GM12878 (cell line): ENCODE results near the gene CRKL. TPM values are rescaled to one million over a fixed set of nuclear protein-coding genes. Genes with fewer than 3 reads are reported as not detected.

Experiments used
- ATAC-seq: fragments of 200-7000 bp; cut with Tn5 transposase; 3 replicates; pipeline ENCODE4 v1.9.1; 2020; ENCODE audit warnings: mild to moderate bottlenecking, moderate library complexity
- BruUV-seq: library from RNA; stranded (reverse); fragments of 400-500 nt; replicated peaks from 2 replicates; lab custom pipeline; 2021; lab: Mats Ljungman, UMichigan
- CTCF ChIA-PET: fragments of 300-600 bp; sonication (Branson Sonifier 250); formaldehyde crosslinking; extraction: SDS; loops from one replicate; lab custom pipeline; 2021; ENCODE audit warnings: inconsistent platforms; lab: Yijun Ruan, JAX
- POLR2A ChIA-PET: fragments of 350-600 bp; formaldehyde crosslinking; extraction: SDS; loops from one replicate; lab custom pipeline; 2021; ENCODE audit warnings: inconsistent platforms; lab: Charles Lee
- RAD21 ChIA-PET: fragments of 300-600 bp; sonication (Branson Sonifier 250); formaldehyde crosslinking; loops from one replicate; lab custom pipeline; 2023; ENCODE audit warnings: antibody characterized with exemption; ENCODE audit not compliant: unreplicated experiment; lab: Charles Lee
- SMC1A ChIA-PET: fragments of 300-600 bp; sonication (Branson Sonifier 250); formaldehyde crosslinking; loops from one replicate; lab custom pipeline; 2023; ENCODE audit not compliant: unreplicated experiment, uncharacterized antibody; lab: Charles Lee
- DNase-seq: peaks from one replicate; pipeline ENCODE4 v3.0.0-alpha.2; 2011; ENCODE audit warnings: low read depth, low spot score
- FAIRE-seq: peaks from 3 replicates; lab custom pipeline; 2011; peaks lifted over from hg19 to GRCh38; lab: Jason Lieb, UNC
- H2AFZ ChIP-seq: 2 replicates; pipeline ENCODE4 v1.6.0; 2011; ENCODE audit warnings: low read depth, low read length, control low read depth; ENCODE audit not compliant: control insufficient read depth
- H3K27ac ChIP-seq: 2 replicates; pipeline ENCODE4 v1.5.1; 2011; ENCODE audit warnings: control low read depth; ENCODE audit not compliant: control insufficient read depth, insufficient read depth
- H3K27me3 ChIP-seq, 2 experiments: replicated peaks in 1 of 2; 2 replicates each; pipeline versions ENCODE4 v1.6.0 to v1.6.1; 2011; ENCODE audit warnings: low read length in 1 of 2; ENCODE audit not compliant: control insufficient read depth in 2 of 2, insufficient read depth in 2 of 2
- H3K36me3 ChIP-seq, 2 experiments: 2 replicates each; pipeline ENCODE4 v1.5.1; 2011; ENCODE audit warnings: low read length in 1 of 2; ENCODE audit not compliant: control insufficient read depth in 2 of 2, insufficient read depth in 2 of 2
- H3K4me1 ChIP-seq: 2 replicates; pipeline ENCODE4 v1.6.1; 2011; ENCODE audit warnings: mild to moderate bottlenecking, low read length, moderate library complexity, mixed read lengths; ENCODE audit not compliant: control insufficient read depth, insufficient read depth
- H3K4me2 ChIP-seq: 2 replicates; pipeline ENCODE4 v1.6.0; 2011; ENCODE audit warnings: control low read depth; ENCODE audit not compliant: control insufficient read depth, insufficient read depth
- H3K4me3 ChIP-seq: fragments of 200-600 bp; sonication (generic); 2 replicates; pipeline ENCODE4 v1.5.1; 2016
- H3K79me2 ChIP-seq: 2 replicates; pipeline ENCODE4 v1.6.0; 2011; ENCODE audit warnings: low read length; ENCODE audit not compliant: control insufficient read depth, insufficient read depth
- H3K9ac ChIP-seq: 2 replicates; pipeline ENCODE4 v1.8.0; 2011; ENCODE audit warnings: low read length, control low read depth, mixed read lengths; ENCODE audit not compliant: control insufficient read depth, insufficient read depth
- H3K9me3 ChIP-seq: replicated peaks from 3 replicates; pipeline ENCODE4 v1.5.1; 2011; ENCODE audit warnings: mild to moderate bottlenecking, low read length; ENCODE audit not compliant: control insufficient read depth, insufficient read depth
- H4K20me1 ChIP-seq: 2 replicates; pipeline ENCODE4 v1.6.0; 2011; ENCODE audit not compliant: control insufficient read depth, insufficient read depth
- FOS ChIP-seq: IDR thresholded peaks from 3 replicates; pipeline ENCODE4 v1.6.1; 2011; ENCODE audit warnings: borderline replicate concordance; ENCODE audit not compliant: insufficient read length; ENCODE audit errors: extremely low read depth
- GABPA ChIP-seq: IDR thresholded peaks from 2 replicates; pipeline ENCODE4 v1.6.1; 2014; ENCODE audit warnings: antibody characterized with exemption, low read depth, mild to moderate bottlenecking, inconsistent platforms
- KAT2A ChIP-seq: conservative IDR thresholded peaks from 2 replicates; pipeline ENCODE4 v1.6.1; 2011; ENCODE audit warnings: low read depth, low read length; ENCODE audit not compliant: control insufficient read depth
- MTA2 ChIP-seq: fragments of 450-650 bp; IDR thresholded peaks from 2 replicates; pipeline ENCODE4 v1.6.1; 2016; ENCODE audit warnings: low read depth, mild to moderate bottlenecking, moderate library complexity
- RAD51 ChIP-seq: fragments of 450-650 bp; IDR thresholded peaks from 2 replicates; pipeline ENCODE4 v1.6.1; 2016; ENCODE audit warnings: moderate library complexity, mild to moderate bottlenecking, inconsistent platforms
- WGBS: methylation state at CpG from one replicate; pipeline ENCODE4 v1.1.6; 2016; ENCODE audit warnings: low lambda C conversion rate; ENCODE audit not compliant: insufficient replicate concordance, insufficient coverage; ENCODE audit errors: missing lambda C conversion rate; 5-methylcytosine and 5-hydroxymethylcytosine counted together
- in situ Hi-C: fragments of 300-500 bp; cut with MboI; formaldehyde crosslinking; loops from 9 replicates; pipeline ENCODE4 v1.14.3; 2018; ENCODE audit warnings: mixed read lengths
- intact Hi-C: fragments of 100-400 bp; cut with micrococcal nuclease; formaldehyde crosslinking; loops from one replicate; pipeline ENCODE4 v1.14.2; 2022; ENCODE audit not compliant: unreplicated experiment
- polyA plus RNA-seq, 11 experiments: library from polyadenylated mRNA; depleted of rRNA in 4 of 11; unstranded in 6 of 11; stranded (reverse) in 5 of 11; fragments of >200 nt; fragmentation: Nextera tagmentation in 4 of 11; fragmentation: Illumina TruSeq in 1 of 11; extraction: Ambion mirVana in 4 of 11; extraction: Trizol in 1 of 11; gene quantifications; 1 replicate in 1 of 11; 2 replicates in 10 of 11; pipeline versions ENCODE4 v1.2.1 to v1.2.3, GENCODE V29; 2011 to 2016; ENCODE audit warnings: inconsistent platforms in 2 of 11, missing spikeins in 2 of 11, low read depth in 1 of 11
- total RNA-seq, 4 experiments: library from RNA; depleted of rRNA in 3 of 4; stranded (reverse); fragments of >200 nt in 3 of 4; fragmentation: Illumina TruSeq in 1 of 4; extraction: Trizol in 1 of 4; gene quantifications; 2 replicates each; pipeline versions ENCODE4 v1.2.1 to v1.2.3, GENCODE V29; 2013 to 2021
- TF ChIP-seq, protein P1 (sequence below): fragments of 450-650 bp; IDR thresholded peaks from 2 replicates; pipeline ENCODE4 v1.6.1; 2017; ENCODE audit warnings: mild to moderate bottlenecking
- TF ChIP-seq, protein P2 (sequence below): fragments of 450-650 bp; IDR thresholded peaks from 2 replicates; pipeline ENCODE4 v1.6.1; 2017; ENCODE audit warnings: mild to moderate bottlenecking, moderate library complexity
- TF ChIP-seq, protein P3 (sequence below): fragments of 450-650 bp; formaldehyde crosslinking; IDR thresholded peaks from 2 replicates; pipeline ENCODE4 v1.4.0; 2020; ENCODE audit warnings: mild to moderate bottlenecking, moderate library complexity

CRKL gene
- total and polyA plus RNA-seq, 10 of the 15 experiments (the other 5 are each of a cell fraction or from before 2014, with no cell fraction given) = 12.6 to 61.2 (median 32.7) TPM

DNA sequence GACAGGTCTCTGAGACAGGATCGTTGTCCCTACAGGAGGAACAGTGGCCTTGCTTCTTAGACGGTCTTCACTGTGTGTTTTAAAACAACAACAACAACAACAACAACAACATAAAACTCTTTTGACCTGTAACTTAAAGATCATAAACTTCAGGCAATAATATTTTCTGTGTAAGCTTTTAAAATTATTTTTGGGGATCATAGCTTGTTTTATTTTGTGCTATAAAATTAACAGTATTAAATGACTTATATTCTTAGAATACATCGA, 36.1 kb downstream of the CRKL start:
- H3K9me3 ChIP-seq = no peaks in the 10 kb centered on the region
- CTCF ChIA-PET = no interaction called here
- DNase-seq = no peak
- H3K36me3 ChIP-seq = peaks cover 15 to 41% of the 10 kb centered on the region in 2 experiments
- WGBS = 85% methylated on average over 3 of the region's 3 CpGs
- RAD21 ChIA-PET = no interaction called here
- POLR2A ChIA-PET = no interaction called here
- SMC1A ChIA-PET = interaction anchor here (1.8 kb wide), 1 partner anchor 16 kb away, joined by 3 read pairs; no protein-coding TSS in a partner anchor
- no peak overlapping the region for H3K27ac ChIP-seq
- H3K79me2 ChIP-seq = peaks cover 7% of the 10 kb centered on the region
- intact Hi-C loops = no loop called here
- H3K4me3 ChIP-seq = no peak overlapping the region
- no peaks in the 10 kb centered on the region; a peak in 1 of 4 replicates for H3K27me3 ChIP-seq
- peaks cover 2% of the 10 kb centered on the region for H4K20me1 ChIP-seq
- FAIRE-seq = no peak
- H2AFZ ChIP-seq = no peak overlapping the region
- BruUV-seq = no TSS peak
- TF ChIP-seq GABPA = no peak
- TF ChIP-seq, protein P1, sequence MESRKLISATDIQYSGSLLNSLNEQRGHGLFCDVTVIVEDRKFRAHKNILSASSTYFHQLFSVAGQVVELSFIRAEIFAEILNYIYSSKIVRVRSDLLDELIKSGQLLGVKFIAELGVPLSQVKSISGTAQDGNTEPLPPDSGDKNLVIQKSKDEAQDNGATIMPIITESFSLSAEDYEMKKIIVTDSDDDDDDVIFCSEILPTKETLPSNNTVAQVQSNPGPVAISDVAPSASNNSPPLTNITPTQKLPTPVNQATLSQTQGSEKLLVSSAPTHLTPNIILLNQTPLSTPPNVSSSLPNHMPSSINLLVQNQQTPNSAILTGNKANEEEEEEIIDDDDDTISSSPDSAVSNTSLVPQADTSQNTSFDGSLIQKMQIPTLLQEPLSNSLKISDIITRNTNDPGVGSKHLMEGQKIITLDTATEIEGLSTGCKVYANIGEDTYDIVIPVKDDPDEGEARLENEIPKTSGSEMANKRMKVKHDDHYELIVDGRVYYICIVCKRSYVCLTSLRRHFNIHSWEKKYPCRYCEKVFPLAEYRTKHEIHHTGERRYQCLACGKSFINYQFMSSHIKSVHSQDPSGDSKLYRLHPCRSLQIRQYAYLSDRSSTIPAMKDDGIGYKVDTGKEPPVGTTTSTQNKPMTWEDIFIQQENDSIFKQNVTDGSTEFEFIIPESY = no peak
- TF ChIP-seq RAD51 = no peak
- TF ChIP-seq, protein P2, sequence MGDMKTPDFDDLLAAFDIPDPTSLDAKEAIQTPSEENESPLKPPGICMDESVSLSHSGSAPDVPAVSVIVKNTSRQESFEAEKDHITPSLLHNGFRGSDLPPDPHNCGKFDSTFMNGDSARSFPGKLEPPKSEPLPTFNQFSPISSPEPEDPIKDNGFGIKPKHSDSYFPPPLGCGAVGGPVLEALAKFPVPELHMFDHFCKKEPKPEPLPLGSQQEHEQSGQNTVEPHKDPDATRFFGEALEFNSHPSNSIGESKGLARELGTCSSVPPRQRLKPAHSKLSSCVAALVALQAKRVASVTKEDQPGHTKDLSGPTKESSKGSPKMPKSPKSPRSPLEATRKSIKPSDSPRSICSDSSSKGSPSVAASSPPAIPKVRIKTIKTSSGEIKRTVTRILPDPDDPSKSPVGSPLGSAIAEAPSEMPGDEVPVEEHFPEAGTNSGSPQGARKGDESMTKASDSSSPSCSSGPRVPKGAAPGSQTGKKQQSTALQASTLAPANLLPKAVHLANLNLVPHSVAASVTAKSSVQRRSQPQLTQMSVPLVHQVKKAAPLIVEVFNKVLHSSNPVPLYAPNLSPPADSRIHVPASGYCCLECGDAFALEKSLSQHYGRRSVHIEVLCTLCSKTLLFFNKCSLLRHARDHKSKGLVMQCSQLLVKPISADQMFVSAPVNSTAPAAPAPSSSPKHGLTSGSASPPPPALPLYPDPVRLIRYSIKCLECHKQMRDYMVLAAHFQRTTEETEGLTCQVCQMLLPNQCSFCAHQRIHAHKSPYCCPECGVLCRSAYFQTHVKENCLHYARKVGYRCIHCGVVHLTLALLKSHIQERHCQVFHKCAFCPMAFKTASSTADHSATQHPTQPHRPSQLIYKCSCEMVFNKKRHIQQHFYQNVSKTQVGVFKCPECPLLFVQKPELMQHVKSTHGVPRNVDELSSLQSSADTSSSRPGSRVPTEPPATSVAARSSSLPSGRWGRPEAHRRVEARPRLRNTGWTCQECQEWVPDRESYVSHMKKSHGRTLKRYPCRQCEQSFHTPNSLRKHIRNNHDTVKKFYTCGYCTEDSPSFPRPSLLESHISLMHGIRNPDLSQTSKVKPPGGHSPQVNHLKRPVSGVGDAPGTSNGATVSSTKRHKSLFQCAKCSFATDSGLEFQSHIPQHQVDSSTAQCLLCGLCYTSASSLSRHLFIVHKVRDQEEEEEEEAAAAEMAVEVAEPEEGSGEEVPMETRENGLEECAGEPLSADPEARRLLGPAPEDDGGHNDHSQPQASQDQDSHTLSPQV = no peak
- TF ChIP-seq MTA2 = no peak
- no peak for TF ChIP-seq FOS
- TF ChIP-seq KAT2A = no peak
- TF ChIP-seq, protein P3, sequence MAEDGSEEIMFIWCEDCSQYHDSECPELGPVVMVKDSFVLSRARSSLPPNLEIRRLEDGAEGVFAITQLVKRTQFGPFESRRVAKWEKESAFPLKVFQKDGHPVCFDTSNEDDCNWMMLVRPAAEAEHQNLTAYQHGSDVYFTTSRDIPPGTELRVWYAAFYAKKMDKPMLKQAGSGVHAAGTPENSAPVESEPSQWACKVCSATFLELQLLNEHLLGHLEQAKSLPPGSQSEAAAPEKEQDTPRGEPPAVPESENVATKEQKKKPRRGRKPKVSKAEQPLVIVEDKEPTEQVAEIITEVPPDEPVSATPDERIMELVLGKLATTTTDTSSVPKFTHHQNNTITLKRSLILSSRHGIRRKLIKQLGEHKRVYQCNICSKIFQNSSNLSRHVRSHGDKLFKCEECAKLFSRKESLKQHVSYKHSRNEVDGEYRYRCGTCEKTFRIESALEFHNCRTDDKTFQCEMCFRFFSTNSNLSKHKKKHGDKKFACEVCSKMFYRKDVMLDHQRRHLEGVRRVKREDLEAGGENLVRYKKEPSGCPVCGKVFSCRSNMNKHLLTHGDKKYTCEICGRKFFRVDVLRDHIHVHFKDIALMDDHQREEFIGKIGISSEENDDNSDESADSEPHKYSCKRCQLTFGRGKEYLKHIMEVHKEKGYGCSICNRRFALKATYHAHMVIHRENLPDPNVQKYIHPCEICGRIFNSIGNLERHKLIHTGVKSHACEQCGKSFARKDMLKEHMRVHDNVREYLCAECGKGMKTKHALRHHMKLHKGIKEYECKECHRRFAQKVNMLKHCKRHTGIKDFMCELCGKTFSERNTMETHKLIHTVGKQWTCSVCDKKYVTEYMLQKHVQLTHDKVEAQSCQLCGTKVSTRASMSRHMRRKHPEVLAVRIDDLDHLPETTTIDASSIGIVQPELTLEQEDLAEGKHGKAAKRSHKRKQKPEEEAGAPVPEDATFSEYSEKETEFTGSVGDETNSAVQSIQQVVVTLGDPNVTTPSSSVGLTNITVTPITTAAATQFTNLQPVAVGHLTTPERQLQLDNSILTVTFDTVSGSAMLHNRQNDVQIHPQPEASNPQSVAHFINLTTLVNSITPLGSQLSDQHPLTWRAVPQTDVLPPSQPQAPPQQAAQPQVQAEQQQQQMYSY (CRISPR knock-in tag) = no peak
- peaks cover 5% of the 10 kb centered on the region; the same call in 1 of the 2 replicates for H3K4me1 ChIP-seq
- ATAC-seq = no peak
- H3K4me2 ChIP-seq = no peak overlapping the region
- H3K9ac ChIP-seq = no peak overlapping the region
- in situ Hi-C loops = no loop called here
